RCC 7860 (cell line): ENCODE measurements around the gene PRRG2.
A peak's percentile ranks its signal among the peaks of the same experiment; 100 is the strongest.

Experiments used
- DNase-seq: peaks from one replicate; pipeline ENCODE4 v3.0.0-alpha.2; 2015; ENCODE audit warnings: low spot score
- FAIRE-seq: peaks from 2 replicates; lab custom pipeline; 2012; peaks lifted over from hg19 to GRCh38; lab: Jason Lieb, UNC

The PRRG2 gene

DNA sequence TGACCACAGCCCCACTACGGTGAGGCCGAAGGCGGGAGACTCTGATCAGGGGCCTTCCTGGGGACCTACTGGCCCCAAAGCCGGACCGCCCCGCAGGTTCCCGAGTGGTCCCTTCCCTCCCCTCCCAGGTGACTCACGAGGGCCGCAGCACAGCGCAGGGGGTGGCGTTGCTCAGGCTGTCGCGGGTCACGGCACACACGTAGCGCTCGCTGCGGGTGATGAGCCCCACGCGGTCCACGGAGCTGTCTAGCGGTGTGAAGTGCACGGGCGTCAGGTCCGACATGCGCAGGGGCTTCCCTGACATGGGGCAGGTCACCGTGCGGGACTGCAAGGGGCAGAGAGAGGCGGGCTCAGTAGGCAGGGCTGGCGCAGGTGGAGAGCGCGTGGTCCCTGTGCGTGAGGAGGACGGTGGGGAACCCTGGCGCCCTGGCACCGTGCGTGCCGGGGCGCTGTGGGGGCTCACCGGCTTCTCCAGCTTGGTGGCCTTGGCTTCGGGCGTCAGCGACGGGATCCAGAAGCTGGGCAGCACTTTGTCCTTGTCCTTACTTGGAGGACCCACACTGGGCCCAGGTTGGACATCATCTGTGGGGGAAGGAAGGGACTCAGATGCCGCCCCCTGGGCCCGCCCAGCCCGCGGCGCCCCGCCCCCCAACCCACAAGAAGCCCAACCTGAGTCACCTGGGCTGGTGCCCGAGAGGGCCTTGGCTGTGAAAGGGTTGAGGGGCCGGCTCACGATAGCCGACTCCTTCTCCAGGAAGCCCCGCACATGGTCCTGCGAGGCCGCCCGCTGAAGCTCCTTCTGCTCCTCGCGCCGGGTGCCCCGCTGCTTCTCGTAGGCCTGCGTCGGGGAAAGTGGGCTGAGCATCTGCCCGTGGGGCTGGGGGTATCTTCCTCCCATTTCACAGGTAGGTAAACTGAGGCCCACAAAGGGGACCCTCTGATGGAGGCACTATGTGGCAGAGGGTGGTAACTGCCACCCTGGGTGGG lies 24.4 kb upstream of the PRRG2 start:
- FAIRE-seq (no peak), DNase-seq (no peak)

DNA sequence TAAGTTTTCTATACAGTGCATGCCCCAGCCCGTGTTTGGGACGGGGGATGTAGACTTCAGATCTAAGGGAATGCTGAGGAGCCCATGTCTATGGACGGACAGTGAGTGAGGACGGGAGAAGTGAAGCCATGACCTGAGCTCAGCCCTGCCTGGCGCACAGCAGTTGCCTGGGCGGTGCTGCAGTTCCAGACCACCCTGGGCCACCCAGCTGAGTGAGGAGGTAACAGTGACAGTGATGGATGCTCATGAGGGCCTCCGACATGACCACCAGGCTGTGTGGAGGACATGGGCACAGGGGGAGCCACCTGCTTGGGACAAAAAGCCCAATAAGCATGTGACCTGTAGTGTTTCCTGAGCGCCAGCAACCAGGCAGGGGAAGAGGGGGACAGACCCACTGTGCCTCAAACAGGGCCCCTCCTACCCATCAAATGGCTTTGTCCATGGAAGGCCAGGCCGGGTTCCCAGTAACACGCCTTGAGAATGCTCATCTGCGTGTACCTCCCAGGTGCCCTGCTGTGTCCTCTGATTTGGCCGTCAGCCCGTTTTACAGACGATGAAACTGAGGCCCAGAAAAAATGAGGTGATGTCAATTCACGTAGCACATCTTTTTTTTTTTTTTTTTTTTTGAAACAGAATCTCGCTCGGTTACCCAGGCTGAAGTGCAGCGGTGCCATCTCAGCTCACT lies 23.3 kb upstream of the PRRG2 start:
- DNase-seq (no peak), FAIRE-seq (no peak)

GRCh38 chr19:49558591-49558990 lies 22.5 kb upstream of the PRRG2 start:
- FAIRE-seq (no peak), DNase-seq (no peak)

DNA sequence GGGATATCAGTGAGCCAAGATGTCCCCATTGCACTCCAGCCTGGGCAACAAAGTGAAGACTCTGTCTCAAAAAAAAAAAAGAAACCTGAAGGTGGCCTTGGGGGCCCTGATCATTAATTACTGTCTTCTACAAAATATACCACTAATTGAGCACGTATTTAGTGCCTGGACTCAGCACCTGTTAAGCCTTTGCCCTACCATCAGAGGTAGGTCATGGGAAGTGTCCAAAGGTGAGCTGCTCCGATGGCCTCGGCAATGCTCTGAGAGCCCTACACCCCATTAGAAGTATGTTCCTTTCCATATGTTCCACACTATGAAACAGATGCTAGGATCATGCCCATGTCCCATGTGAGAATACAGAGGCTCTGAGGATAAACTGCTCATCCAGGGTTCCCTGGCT lies 21.7 kb upstream of the PRRG2 start:
- DNase-seq = no peak
- no peak for FAIRE-seq

DNA sequence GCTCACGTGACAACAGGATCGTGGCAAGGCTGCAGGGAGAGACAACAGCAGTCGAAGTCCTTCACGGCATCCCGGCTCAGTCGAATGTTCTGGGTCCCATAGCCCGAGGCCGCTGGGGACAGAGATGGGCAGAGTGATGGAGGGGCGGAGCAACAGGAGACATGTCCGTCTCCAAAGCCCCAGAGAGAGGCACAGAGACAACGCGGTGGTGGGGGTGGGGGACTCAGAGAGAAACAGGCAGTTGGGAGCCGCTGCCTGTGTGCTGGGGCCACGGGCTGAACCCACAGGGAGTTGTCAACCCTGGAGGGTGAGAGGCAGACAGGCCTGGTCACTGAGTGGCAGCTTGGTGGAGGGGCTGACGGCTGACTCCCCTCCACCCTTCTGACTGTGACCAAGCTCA lies 21.2 kb upstream of the PRRG2 start:
- FAIRE-seq (no peak), DNase-seq (no peak)

GRCh38 chr19:49560358-49560900 lies 20.7 kb upstream of the PRRG2 start:
- DNase-seq = no peak
- no peak for FAIRE-seq

DNA sequence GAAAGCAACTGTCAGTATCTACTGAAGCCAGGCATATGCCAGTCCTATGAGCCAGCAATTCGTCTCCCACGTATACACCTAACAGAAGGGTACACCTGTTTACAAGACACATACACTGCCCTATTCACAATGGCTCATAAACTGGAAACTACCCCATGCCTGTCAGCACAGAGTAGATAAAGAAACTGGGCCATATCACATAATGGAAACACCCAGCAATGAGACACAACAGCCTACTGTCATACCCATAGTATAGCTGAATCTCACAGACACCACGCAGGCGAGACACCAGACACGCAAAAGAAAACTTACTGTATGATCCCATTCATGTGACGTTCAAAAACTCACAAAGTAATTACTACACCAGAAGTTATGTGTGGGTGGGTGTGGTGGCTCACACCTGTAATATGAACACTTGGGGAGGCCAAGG lies 16.5 kb upstream of the PRRG2 start:
- FAIRE-seq (no peak), DNase-seq (no peak)

DNA sequence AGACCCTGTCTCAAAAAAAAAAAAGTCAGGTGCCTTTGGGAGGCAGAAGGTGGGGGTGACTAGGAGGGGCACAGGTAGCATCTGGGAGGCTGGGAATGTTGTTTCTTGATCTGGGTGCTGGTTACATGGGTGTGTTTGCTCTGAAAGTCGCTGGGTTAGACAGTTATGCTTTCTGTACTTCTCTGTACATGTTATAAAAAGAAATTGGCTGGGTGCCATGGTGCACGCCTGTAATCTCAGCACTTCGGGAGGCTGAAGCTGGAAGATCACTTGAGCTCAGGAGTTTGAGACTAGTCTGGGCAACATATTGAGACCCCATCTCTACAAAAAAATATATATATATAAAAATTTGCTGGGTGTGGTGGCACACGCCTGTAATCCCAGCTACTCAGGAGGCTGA lies 15.9 kb upstream of the PRRG2 start:
- FAIRE-seq = no peak
- DNase-seq = no peak

- no peak for FAIRE-seq
- no peak for DNase-seq
Measured at GRCh38 chr19:49566302-49566701, 14.8 kb upstream of the PRRG2 start.

DNA sequence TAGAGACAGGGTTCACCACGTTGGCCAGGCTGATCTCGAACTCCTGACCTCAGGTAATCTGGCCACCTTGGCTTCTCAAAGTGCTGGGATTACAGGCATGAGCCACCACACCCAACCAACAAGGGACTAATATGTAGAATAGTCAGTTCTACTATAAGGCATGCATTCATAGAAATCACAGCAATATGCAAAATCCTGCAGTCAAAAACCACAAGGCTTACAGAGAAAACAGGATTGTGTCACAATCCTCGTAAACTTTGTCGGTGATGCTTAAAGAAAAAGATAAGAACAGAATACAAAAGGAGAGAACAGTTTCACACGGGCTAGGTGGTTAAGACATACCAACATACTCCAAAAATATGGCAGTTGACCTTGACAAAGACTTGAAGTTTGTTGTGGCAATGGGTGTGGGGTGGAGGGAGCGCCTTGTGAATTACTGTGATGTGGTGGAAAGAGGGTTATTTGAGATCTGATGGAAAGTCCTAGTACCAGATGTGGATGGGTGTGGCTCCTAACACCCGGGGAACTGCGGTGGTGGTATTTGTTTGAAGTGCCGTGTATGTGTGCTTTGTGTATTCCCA lies 13.2 kb upstream of the PRRG2 start:
- no peak for FAIRE-seq
- no peak for DNase-seq

GRCh38 chr19:49570138-49570856 lies 10.8 kb upstream of the PRRG2 start:
- DNase-seq (peak; percentile 68), FAIRE-seq (peak; percentile 60)

- FAIRE-seq (no peak), DNase-seq (no peak)
Measured at GRCh38 chr19:49570997-49571676, 10.0 kb upstream of the PRRG2 start.

GRCh38 chr19:49573009-49573408 lies 8.1 kb upstream of the PRRG2 start:
- no peak for FAIRE-seq
- no peak for DNase-seq

GRCh38 chr19:49573425-49573824 lies 7.7 kb upstream of the PRRG2 start:
- DNase-seq = no peak
- no peak for FAIRE-seq

DNA sequence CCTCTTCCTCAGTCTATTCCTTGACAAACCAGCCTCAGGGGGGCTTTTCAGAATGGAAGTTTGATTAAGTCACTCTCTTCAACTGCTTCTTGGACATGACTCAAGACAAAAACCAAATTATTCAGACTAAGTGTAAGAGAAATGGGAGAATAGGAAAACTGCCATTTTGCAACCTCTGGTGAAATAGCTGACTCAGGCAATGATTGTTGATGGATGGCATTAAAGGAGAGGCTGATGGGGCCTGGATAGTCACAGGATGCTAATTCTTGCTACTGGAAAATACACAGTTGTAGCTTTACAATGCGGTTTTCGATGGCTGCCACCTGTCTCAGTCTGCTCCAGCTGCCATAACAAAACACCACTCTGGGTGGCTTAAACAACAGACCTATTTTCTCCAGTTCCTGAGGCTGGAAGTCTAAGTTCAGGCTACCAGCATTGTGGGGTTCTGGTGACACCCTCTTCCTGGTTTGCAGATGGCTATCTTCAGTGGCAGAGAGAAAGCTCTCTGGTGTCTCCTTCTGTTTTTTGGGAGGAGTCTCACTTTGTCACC lies 6.8 kb upstream of the PRRG2 start:
- DNase-seq = no peak
- no peak for FAIRE-seq

DNA sequence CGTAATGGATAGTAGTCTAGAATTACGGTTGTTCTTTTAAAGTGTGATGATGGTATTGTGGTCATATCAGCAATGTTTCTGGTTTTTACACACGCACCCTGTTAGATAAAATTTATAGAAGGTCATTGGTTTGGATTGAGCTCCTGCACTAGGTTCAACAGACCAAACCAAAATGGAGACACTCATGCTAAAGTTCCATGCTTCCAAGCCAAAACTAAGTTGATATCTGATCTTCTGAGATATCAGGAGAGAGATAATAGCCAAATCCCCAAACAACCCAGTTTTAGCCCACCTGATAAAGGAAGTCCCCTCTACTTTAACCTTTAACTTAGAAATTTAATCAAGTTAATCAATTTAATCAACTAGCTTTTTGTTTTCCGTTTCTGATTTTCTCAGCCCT lies 1.9 kb upstream of the PRRG2 start:
- DNase-seq (no peak), FAIRE-seq (no peak)

GRCh38 chr19:49579947-49580263 lies 1.2 kb upstream of the PRRG2 start:
- FAIRE-seq (no peak), DNase-seq (no peak)

DNA sequence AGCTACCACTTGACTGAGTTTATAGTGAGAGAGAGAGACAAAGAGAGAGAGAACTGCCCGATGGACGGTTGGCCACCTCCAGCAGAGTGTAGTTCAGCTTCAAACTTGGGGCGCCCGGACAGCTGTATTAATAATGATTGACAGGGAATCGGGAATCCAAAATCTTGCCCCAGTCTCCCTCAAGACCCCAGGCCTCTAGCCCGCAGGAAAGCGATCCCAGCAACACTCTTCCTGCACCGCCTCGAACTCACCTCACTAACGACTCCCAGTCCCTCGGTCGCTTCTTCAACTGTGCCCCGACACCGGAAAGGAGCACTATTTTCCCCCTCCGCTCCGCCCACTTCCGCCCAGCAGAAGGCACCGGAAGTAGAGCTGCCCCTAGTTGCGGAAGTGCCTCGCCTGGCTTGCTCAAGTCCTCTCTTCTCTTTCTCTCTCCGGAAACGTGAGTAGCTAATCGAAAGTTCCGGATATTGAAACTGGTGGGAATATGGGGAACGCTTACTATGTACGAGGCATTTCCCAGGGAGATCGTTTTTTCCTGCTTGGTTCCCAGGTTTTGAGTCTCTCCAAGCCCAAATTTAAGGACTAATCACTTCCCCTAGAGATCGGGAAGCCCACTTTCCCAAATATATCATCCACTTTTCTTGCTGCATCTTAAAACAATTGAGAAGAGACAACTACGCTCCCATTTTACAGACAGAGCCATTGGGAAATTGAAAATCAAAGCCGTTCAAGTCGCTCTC lies 681 bp upstream of the PRRG2 start, which contains the start of gene NOSIP:
Gene NOSIP (minus strand): TSS at position 293 of the 743 bp plus-strand sequence. CDS start 19,865 bp downstream, outside the sequence.
- FAIRE-seq = peak; percentile 56
- peak; percentile 85 for DNase-seq

- no peak for DNase-seq
- FAIRE-seq = no peak
Measured at GRCh38 chr19:49583239-49583638, 2.1 kb downstream of the PRRG2 start.
